Ishikawa (cell line): ENCODE measurements around the gene MRPL58.

Experiments used
- CEBPB ChIP-seq: IDR thresholded peaks from 2 replicates; pipeline ENCODE4 v1.6.1; 2012
- CREB1 ChIP-seq: IDR thresholded peaks from 2 replicates; pipeline ENCODE4 v1.6.1; 2012; ENCODE audit warnings: low read depth
- EGR1 ChIP-seq: IDR thresholded peaks from 2 replicates; pipeline ENCODE4 v1.6.1; 2012
- EP300 ChIP-seq: IDR thresholded peaks from 2 replicates; pipeline ENCODE4 v1.6.1; 2012; ENCODE audit warnings: borderline replicate concordance
- FOXM1 ChIP-seq: IDR thresholded peaks from 2 replicates; pipeline ENCODE4 v1.6.1; 2012; ENCODE audit warnings: low read depth, borderline replicate concordance
- MAX ChIP-seq: IDR thresholded peaks from 2 replicates; pipeline ENCODE4 v1.6.1; 2012
- RAD21 ChIP-seq: IDR thresholded peaks from 2 replicates; pipeline ENCODE4 v1.6.1; 2012; ENCODE audit warnings: low read depth
- REST ChIP-seq: IDR thresholded peaks from 2 replicates; pipeline ENCODE4 v1.6.1; 2012; ENCODE audit warnings: low read depth, mild to moderate bottlenecking
- TAF1 ChIP-seq: IDR thresholded peaks from 2 replicates; pipeline ENCODE4 v1.6.1; 2012; ENCODE audit warnings: low read depth, mild to moderate bottlenecking
- TCF12 ChIP-seq: IDR thresholded peaks from 2 replicates; pipeline ENCODE4 v1.6.1; 2012; ENCODE audit warnings: low read depth
- TEAD4 ChIP-seq: IDR thresholded peaks from 2 replicates; pipeline ENCODE4 v1.6.1; 2012
- USF1 ChIP-seq: IDR thresholded peaks from 2 replicates; pipeline ENCODE4 v1.6.1; 2012
- YY1 ChIP-seq: IDR thresholded peaks from 2 replicates; pipeline ENCODE4 v1.6.1; 2012; ENCODE audit warnings: low read depth
- ZBTB7A ChIP-seq: IDR thresholded peaks from 2 replicates; pipeline ENCODE4 v1.6.1; 2012; ENCODE audit warnings: low read depth

- TF ChIP-seq CEBPB = no peak
- no peak for TF ChIP-seq MAX
- no peak for TF ChIP-seq TAF1
- TF ChIP-seq EGR1 = no peak
- no peak for TF ChIP-seq CREB1
- TF ChIP-seq TEAD4 = no peak
- TF ChIP-seq RAD21 = no peak
- no peak for TF ChIP-seq TCF12
- no peak for TF ChIP-seq EP300
- no peak for TF ChIP-seq USF1
- no peak for TF ChIP-seq ZBTB7A
- TF ChIP-seq REST = no peak
- no peak for TF ChIP-seq FOXM1
- TF ChIP-seq YY1 = no peak
These were observed 4.1 kb upstream of the MRPL58 start for GRCh38 chr17:75008373-75008772.
